Progenitor cell of endocrine pancreas (in vitro differentiated cells): ENCODE measurements around the gene CNDP1. TPM values are rescaled to one million over a fixed set of nuclear protein-coding genes. Genes with fewer than 3 reads are reported as not detected.

ENCODE experiments used
- DNase-seq: peaks from one replicate; pipeline ENCODE4 v3.0.0; 2021; ENCODE audit warnings: low spot score; ENCODE audit not compliant: unreplicated experiment
- H3K27ac Mint-ChIP-seq: 2 replicates; pipeline ENCODE4 v1.8.0; 2021; ENCODE audit warnings: mild to moderate bottlenecking, moderate library complexity, mixed read lengths
- H3K27me3 Mint-ChIP-seq: 2 replicates; pipeline ENCODE4 v1.8.0; 2021; ENCODE audit warnings: mixed read lengths
- H3K36me3 Mint-ChIP-seq: 2 replicates; pipeline ENCODE4 v1.8.0; 2022; ENCODE audit warnings: mixed read lengths; ENCODE audit not compliant: insufficient read depth
- H3K4me1 Mint-ChIP-seq: 2 replicates; pipeline ENCODE4 v1.8.0; 2021; ENCODE audit warnings: low read depth, mixed read lengths
- H3K4me3 Mint-ChIP-seq: 2 replicates; pipeline ENCODE4 v1.8.0; 2021; ENCODE audit warnings: low read depth, mild to moderate bottlenecking, moderate library complexity, mixed read lengths
- H3K9me3 Mint-ChIP-seq: 2 replicates; pipeline ENCODE4 v1.8.0; 2021; ENCODE audit warnings: low read depth, mixed read lengths
- total RNA-seq: library from RNA; stranded (reverse); gene quantifications from 2 replicates; pipeline ENCODE4 v1.2.1, GENCODE V29; 2021
- TF ChIP-seq, protein P1 (sequence below): fragments of 200-600 bp; sonication (generic); IDR thresholded peaks from one replicate; pipeline ENCODE4 v1.5.0; 2021; ENCODE audit warnings: antibody characterized with exemption, mild to moderate bottlenecking; ENCODE audit not compliant: unreplicated experiment

The CNDP1 gene
- total RNA-seq, 1 donor from 2014 or later = 0.38 TPM

GRCh38 chr18:74544898-74545297, 10.6 kb downstream of the CNDP1 start:
- DNase-seq = no peak
- H3K27ac Mint-ChIP-seq = no peak overlapping the region
- peaks cover 1% of the 10 kb centered on the region for H3K36me3 Mint-ChIP-seq
- no peaks in the 10 kb centered on the region for H3K4me1 Mint-ChIP-seq
- no peak overlapping the region for H3K4me3 Mint-ChIP-seq
- TF ChIP-seq, protein P1, sequence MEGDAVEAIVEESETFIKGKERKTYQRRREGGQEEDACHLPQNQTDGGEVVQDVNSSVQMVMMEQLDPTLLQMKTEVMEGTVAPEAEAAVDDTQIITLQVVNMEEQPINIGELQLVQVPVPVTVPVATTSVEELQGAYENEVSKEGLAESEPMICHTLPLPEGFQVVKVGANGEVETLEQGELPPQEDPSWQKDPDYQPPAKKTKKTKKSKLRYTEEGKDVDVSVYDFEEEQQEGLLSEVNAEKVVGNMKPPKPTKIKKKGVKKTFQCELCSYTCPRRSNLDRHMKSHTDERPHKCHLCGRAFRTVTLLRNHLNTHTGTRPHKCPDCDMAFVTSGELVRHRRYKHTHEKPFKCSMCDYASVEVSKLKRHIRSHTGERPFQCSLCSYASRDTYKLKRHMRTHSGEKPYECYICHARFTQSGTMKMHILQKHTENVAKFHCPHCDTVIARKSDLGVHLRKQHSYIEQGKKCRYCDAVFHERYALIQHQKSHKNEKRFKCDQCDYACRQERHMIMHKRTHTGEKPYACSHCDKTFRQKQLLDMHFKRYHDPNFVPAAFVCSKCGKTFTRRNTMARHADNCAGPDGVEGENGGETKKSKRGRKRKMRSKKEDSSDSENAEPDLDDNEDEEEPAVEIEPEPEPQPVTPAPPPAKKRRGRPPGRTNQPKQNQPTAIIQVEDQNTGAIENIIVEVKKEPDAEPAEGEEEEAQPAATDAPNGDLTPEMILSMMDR = no peak
- no peaks in the 10 kb centered on the region for H3K27me3 Mint-ChIP-seq
- H3K9me3 Mint-ChIP-seq = peaks cover 12% of the 10 kb centered on the region

DNA sequence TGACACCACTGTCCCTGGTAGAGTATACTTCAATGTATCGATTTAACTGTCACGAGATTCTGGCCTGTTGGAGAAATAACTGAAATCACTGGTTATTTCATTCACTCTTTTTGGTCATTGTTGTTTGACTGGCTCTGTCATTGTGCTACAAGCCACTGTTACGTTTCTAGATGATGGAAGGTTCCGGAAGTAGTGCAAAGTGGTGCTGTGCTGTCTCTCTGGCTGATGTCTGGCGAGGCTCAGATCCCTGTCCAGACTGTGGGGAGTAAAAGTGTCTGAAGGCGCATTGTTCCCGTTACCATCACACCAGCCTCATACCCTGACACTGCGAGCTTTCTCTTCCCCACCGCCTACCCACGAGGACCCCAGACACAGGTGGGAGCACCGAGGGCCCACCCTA, 11.7 kb downstream of the CNDP1 start:
- H3K9me3 Mint-ChIP-seq = peaks cover 14% of the 10 kb centered on the region
- TF ChIP-seq, protein P1 = no peak
- H3K27ac Mint-ChIP-seq = no peak overlapping the region
- no peak overlapping the region for H3K4me3 Mint-ChIP-seq
- H3K4me1 Mint-ChIP-seq = no peaks in the 10 kb centered on the region
- no peak for DNase-seq
- peaks cover 1% of the 10 kb centered on the region for H3K36me3 Mint-ChIP-seq
- no peaks in the 10 kb centered on the region for H3K27me3 Mint-ChIP-seq

DNA sequence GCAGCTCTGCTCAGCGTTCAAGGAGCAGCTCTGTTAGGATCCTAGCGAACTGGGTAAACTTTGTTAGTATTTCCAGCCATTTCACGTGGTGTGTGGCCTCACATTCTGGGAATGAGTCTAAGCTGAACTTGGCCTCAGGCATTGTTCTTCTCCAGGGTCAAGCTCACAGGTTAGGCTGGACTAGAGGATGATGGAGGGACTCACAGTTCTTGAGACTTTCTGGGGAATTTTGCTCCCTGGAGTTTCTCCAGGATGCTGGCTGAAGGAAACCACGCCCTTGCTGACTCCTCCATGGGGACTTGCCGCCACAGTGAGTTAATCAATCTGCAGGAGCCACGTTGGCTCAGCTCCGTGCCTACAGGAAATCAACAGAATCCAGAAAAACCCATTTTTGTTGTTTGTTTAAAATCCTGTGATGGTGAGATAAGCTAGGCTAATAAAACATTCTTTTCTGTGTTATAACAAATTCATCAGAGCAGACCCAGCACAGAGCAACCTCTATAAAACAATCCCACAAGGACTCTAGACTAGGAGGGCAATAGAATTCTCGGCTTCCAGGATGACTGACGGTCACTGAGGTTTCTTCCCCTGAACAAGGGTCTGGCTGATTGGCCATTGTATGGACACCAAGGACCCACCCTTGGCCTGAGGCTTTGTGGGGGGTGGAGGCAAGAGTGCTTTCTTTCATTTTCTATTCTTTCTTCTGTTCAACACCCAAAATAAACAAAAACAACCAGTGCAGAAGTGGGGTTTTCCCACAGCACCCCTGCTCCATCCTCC, 12.6 kb downstream of the CNDP1 start:
- H3K4me3 Mint-ChIP-seq = no peak overlapping the region
- peaks cover 14% of the 10 kb centered on the region for H3K9me3 Mint-ChIP-seq
- no peaks in the 10 kb centered on the region for H3K27me3 Mint-ChIP-seq
- H3K27ac Mint-ChIP-seq = no peak overlapping the region
- H3K4me1 Mint-ChIP-seq = no peaks in the 10 kb centered on the region
- DNase-seq = no peak
- TF ChIP-seq, protein P1 = no peak
- peaks cover 3% of the 10 kb centered on the region for H3K36me3 Mint-ChIP-seq

DNA sequence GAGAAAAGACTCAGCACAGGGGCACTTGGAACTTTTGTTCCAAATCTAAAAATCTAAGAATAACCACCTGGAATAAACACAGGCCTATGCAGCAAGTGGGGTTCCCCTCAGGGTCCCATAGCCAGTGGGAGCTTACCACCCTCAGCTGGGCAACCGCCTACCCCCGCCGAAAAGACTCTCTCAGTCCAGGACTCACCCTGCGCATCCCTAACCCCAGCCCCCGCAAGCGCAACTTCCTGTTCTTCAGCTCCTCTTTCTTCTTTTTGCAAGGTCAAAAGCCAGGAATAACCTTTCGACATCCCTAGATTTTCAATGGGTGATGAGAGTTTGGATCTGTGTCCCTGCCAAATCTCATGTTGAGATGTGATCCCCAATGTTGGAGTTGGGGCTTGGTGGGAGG, 13.6 kb downstream of the CNDP1 start:
- Mint-ChIP-seq H3K27ac (no peak overlapping the region), H3K4me3 (no peak overlapping the region), H3K27me3 (no peaks in the 10 kb centered on the region), H3K9me3 (peaks cover 14% of the 10 kb centered on the region), H3K36me3 (peaks cover 3% of the 10 kb centered on the region), H3K4me1 (no peaks in the 10 kb centered on the region)
- TF ChIP-seq, protein P1 = no peak
- DNase-seq = no peak

GRCh38 chr18:74549591-74550104, 15.3 kb downstream of the CNDP1 start:
- Mint-ChIP-seq H3K36me3 (peaks cover 3% of the 10 kb centered on the region), H3K9me3 (peaks cover 14% of the 10 kb centered on the region), H3K27ac (no peak overlapping the region), H3K4me1 (no peaks in the 10 kb centered on the region), H3K27me3 (peaks cover 8% of the 10 kb centered on the region), H3K4me3 (no peak overlapping the region)
- TF ChIP-seq, protein P1 = no peak
- no peak for DNase-seq
